Activated CD8-positive, alpha-beta T cell treated with anti-CD3 and anti-CD28 coated beads, Interleukin-2, amount 10 ng/mL, durations not matched to agents 7 days and 5 days (primary cell): ENCODE results near the gene SDC3. TPM values are rescaled to one million over a fixed set of nuclear protein-coding genes. Genes with fewer than 3 reads are reported as not detected.

ENCODE experiments used
- ATAC-seq: fragments of 150-1000 bp; cut with Tn5 transposase; one replicate; pipeline ENCODE4 v1.10.0; 2021; ENCODE audit warnings: moderate library complexity
- CTCF ChIA-PET: fragments of 350-600 bp; sonication (Branson Sonifier 250); formaldehyde crosslinking; loops from one replicate; lab custom pipeline; 2021; ENCODE audit warnings: antibody characterized with exemption; lab: Charles Lee
- POLR2A ChIA-PET: fragments of 350-600 bp; sonication (Branson Sonifier 250); formaldehyde crosslinking; loops from one replicate; lab custom pipeline; 2021; ENCODE audit warnings: antibody characterized with exemption; lab: Charles Lee
- DNase-seq: peaks from one replicate; pipeline ENCODE4 v3.0.0-alpha.2; 2020
- H3K27ac Mint-ChIP-seq: one replicate; pipeline ENCODE4 v1.8.0; 2021; ENCODE audit warnings: mild to moderate bottlenecking, mixed read lengths
- H3K27me3 Mint-ChIP-seq: one replicate; pipeline ENCODE4 v1.8.0; 2021; ENCODE audit warnings: low read depth, mixed read lengths
- H3K36me3 Mint-ChIP-seq: one replicate; pipeline ENCODE4 v1.8.0; 2021; ENCODE audit warnings: low read depth, mixed read lengths
- H3K4me1 Mint-ChIP-seq: one replicate; pipeline ENCODE4 v1.8.0; 2021; ENCODE audit warnings: low read depth, mixed read lengths
- H3K4me3 Mint-ChIP-seq: one replicate; pipeline ENCODE4 v1.8.0; 2021; ENCODE audit warnings: mild to moderate bottlenecking, mixed read lengths
- H3K9me3 Mint-ChIP-seq: one replicate; pipeline ENCODE4 v1.8.0; 2022; ENCODE audit warnings: mixed read lengths; ENCODE audit not compliant: insufficient read depth
- total RNA-seq, 2 experiments: library from RNA; stranded (reverse); gene quantifications; one replicate each; pipeline ENCODE4 v1.2.3, GENCODE V29; 2021

Gene SDC3
- total RNA-seq, 2 experiments from 2014 or later: not detected

DNA sequence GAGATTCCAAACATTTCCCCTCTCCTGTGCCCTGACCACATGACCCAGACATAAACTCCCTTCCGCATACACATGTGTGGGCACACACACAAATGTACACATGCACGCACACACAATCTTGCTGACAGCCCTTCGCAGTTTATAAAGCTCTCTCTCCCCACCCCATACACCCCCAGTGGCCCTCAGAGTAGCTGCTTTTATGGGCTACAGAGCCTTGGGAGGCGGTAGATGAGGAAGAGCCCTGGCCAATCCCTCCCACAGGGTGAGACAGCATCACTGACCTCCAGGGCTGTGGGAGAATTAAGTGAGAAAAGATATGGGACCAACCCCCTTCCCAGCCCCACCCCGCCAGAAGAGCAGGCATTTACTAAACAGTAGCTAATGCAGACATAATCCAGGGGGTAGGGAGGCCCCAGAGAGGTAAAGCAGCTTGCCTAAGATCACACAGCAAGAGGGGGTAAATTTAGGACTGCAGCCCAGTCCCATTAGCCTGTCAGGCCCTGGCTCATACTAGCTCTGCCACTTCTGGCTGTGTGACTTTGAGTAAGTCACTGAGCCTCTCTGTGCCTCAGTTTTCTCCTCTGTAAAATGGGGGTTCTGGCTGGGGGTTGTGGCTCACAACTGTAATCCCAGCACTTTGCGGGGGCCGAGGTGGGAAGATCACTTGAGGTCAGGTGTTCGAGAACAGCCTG, 5.1 kb downstream of the SDC3 start:
- ATAC-seq: no peak
- POLR2A ChIA-PET: interaction anchor here (0.6 kb wide), 1 partner anchor 20 kb away, joined by 3 read pairs; no protein-coding TSS in a partner anchor
- Mint-ChIP-seq H3K36me3 (no peaks in the 10 kb centered on the region), H3K27me3 (peaks cover 31% of the 10 kb centered on the region), H3K27ac (no peak overlapping the region), H3K4me3 (no peak overlapping the region), H3K4me1 (peaks cover 6% of the 10 kb centered on the region), H3K9me3 (no peaks in the 10 kb centered on the region)
- DNase-seq: no peak
- CTCF ChIA-PET: interaction anchor here (1.1 to 2.1 kb wide), 4 partner anchors 25 to 184 kb away, joined by 3 to 11 read pairs (median 4); no protein-coding TSS in a partner anchor

DNA sequence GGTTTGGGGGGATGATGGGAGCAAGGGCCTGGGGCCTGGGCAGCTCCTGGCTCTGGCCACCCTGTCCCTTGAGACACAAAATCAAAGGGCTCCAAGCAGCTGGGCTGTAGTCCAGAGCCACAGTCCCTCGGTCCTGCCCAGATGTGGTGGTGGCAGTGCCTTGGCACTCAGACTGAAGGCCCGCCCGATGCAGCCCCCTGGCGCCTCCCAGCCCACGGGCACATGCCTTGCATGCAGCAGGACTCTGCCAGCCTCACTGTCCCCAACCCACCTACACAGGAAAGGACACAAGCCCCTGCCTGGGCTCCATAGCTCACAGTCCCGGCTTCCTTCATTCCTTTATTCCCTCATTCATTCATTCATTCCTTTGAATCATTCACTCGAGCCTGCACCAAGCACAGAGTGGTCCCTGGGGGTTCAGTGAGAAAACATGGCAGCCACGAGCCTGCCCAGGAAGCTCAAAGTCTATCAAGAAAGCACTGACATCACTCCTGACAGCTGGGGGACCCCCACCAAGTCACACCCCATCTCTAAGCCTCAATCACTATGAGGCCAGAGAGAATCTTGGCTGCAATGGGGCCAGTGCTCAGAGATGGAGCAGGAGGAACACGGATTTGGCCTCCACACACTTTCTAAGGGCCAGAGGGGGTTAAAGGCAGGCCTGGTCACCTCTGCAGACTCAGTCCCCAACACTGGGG, 5.8 kb downstream of the SDC3 start:
- peaks cover 5% of the 10 kb centered on the region for H3K4me1 Mint-ChIP-seq

DNA sequence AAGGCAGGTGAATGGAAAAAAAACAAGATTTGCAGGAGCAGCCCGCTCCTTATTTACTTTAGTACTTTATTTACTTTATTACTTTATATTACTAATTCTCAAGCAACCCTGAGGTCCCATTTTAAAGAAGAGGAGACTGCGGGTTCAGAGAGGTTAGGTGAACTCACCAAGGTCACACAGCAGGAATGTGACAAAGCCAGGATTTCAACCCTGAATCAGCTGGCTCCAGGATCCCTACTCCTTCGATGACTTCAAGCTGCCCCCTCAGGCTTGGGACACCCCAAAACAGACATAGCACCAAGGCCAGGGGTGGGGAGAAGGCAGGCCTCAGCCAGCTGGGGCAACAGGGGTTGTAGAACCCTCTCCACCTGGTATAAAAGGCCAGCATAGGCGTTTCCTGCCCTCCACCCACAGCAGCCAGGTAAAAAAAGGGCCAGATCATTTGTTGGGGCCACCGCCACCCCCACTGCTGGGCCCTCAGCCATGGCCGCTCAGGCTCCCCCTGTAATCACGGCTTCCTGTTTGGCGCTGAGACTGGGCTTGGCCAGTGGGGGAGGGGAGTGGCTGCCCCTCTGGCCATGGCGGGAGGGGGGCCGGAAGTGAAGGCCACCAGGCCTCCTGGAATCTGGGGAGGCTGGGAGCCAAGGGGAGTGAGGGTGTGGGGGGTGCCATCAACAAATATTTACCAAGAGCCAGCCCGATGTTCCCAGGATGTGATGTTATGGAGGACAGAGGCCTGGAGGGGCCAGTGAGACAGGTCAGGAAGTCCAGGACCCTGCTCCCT, 6.6 kb downstream of the SDC3 start:
- H3K4me1 Mint-ChIP-seq: no peaks in the 10 kb centered on the region
- DNase-seq (no peak), ATAC-seq (no peak)
- H3K36me3 Mint-ChIP-seq: no peaks in the 10 kb centered on the region
- CTCF ChIA-PET: interaction anchor here (1.2 kb wide), 1 partner anchor 182 kb away, joined by 3 read pairs; no protein-coding TSS in a partner anchor
- H3K4me3 Mint-ChIP-seq: no peak overlapping the region
- H3K27ac Mint-ChIP-seq: no peak overlapping the region
- POLR2A ChIA-PET: no interaction called here
- H3K9me3 Mint-ChIP-seq: no peaks in the 10 kb centered on the region
- peaks cover 26% of the 10 kb centered on the region for H3K27me3 Mint-ChIP-seq

More for the DNA sequence above, 5.8 kb downstream of the SDC3 start:
- ATAC-seq (no peak), DNase-seq (no peak)
- ChIA-PET POLR2A (no interaction called here), CTCF (interaction anchor here (1.1 to 1.2 kb wide), 2 partner anchors 26 to 183 kb away, joined by 3 read pairs; no protein-coding TSS in a partner anchor)
- no peak overlapping the region for H3K27ac Mint-ChIP-seq
- H3K9me3 Mint-ChIP-seq: no peaks in the 10 kb centered on the region
- peaks cover 32% of the 10 kb centered on the region for H3K27me3 Mint-ChIP-seq
- no peaks in the 10 kb centered on the region for H3K36me3 Mint-ChIP-seq
- no peak overlapping the region for H3K4me3 Mint-ChIP-seq

DNA sequence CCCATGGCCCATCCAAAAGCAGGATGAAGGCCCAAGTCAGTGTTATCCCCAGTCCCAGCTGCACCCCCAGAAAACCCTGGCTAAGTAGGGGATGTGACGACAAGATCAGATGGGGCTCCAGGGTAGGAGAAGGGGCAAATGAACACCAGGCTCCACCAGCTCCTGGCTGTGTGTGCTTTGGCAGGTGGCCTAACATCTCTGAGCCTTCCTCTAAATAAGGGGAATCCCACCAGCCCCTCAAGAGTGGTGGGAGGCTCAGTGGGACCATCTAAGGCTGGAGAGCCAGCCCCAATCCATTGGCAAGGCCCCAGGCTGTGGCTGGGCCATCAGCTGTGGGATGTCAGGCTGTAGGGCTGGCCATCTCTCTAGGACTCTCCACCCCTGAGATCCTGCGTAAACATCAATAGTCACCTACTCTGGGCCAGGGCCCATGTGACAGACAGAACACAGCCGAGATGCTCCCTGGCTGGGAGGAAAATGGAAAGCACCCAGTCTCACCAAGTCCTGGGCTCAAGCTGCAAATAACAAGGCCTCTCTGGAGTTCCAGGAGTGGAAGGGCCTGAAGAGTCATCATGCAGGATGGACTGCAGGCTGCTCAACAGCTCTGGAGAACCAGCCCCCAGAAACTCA, 7.5 kb downstream of the SDC3 start:
- Mint-ChIP-seq H3K27ac (no peak overlapping the region), H3K36me3 (no peaks in the 10 kb centered on the region), H3K9me3 (no peaks in the 10 kb centered on the region), H3K4me3 (no peak overlapping the region), H3K4me1 (no peaks in the 10 kb centered on the region), H3K27me3 (peaks cover 29% of the 10 kb centered on the region)
- ATAC-seq (no peak), DNase-seq (no peak)
- ChIA-PET CTCF (no interaction called here), POLR2A (no interaction called here)

DNA sequence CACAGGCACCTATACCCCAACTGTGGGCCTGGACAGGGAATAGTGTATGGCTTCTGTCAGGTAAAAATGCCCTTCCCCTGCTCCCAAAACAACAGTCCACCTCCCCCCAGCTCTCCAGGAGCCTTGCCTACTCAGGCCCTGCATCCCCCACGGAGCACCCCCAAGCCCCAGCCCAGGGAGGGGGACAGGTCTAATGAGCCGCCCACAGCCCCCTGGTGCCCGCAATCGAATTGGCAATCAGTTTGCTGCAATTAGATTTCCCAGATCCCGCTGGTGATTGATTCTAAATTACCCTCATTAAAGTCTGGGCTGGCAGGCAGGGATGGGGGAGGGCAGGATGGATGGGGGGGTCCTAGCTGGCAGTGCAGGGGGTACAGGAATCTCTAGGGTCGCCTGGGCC, 8.1 kb downstream of the SDC3 start:
- H3K9me3 Mint-ChIP-seq: no peaks in the 10 kb centered on the region
- DNase-seq: no peak
- no peaks in the 10 kb centered on the region for H3K36me3 Mint-ChIP-seq
- H3K27ac Mint-ChIP-seq: no peak overlapping the region
- H3K27me3 Mint-ChIP-seq: peaks cover 26% of the 10 kb centered on the region
- H3K4me3 Mint-ChIP-seq: no peak overlapping the region
- H3K4me1 Mint-ChIP-seq: no peaks in the 10 kb centered on the region
- CTCF ChIA-PET: interaction anchor here (1.3 kb wide), 1 partner anchor 182 kb away, joined by 3 read pairs; no protein-coding TSS in a partner anchor
- ATAC-seq: no peak
- POLR2A ChIA-PET: no interaction called here

DNA sequence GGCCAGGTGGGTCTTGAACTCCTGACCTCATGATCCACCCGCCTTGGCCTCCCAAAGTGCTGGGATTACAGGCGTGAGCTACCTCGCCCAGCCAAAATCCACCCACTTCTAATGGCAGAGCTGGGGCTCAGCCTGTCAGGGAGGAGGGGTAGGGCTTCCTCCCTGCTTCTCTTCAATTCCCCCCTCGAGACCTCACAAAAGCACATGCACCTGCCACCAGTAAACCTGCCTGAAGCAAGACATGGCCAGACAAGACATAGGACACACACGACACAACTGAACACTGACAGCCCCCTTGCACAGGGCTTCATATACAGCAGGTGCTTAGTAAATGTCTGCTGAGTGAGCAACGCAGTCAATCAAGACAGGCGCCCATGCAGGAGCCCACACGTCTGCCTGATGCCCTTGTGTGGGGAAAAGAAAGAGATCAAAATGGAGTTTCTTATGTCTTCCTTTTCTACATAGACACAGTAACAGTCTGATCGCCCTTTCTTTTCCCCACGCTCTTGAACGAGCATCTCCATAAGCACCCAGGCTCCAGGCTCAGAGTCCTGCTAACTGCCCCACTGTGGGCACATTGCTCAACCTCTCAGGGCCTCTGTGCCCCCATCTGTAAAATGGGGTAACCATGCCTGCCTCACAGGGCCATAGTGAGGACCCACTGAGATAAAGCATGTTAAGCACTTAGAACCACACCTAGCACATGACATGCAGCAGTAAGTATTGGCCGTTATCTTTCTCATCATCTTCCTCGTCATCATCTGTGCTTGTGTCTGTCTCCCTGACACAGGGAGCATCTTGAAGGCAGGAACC, 8.8 kb downstream of the SDC3 start:
- H3K4me1 Mint-ChIP-seq: no peaks in the 10 kb centered on the region
- POLR2A ChIA-PET: interaction anchor here (0.7 kb wide), 1 partner anchor 89 kb away, joined by 3 read pairs; no protein-coding TSS in a partner anchor
- DNase-seq (no peak), ATAC-seq (no peak)
- H3K36me3 Mint-ChIP-seq: no peaks in the 10 kb centered on the region
- H3K4me3 Mint-ChIP-seq: no peak overlapping the region
- H3K27ac Mint-ChIP-seq: no peak overlapping the region
- no peaks in the 10 kb centered on the region for H3K9me3 Mint-ChIP-seq
- CTCF ChIA-PET: interaction anchor here (1.3 kb wide), 1 partner anchor 181 kb away, joined by 3 read pairs; no protein-coding TSS in a partner anchor
- H3K27me3 Mint-ChIP-seq: peaks cover 23% of the 10 kb centered on the region

DNA sequence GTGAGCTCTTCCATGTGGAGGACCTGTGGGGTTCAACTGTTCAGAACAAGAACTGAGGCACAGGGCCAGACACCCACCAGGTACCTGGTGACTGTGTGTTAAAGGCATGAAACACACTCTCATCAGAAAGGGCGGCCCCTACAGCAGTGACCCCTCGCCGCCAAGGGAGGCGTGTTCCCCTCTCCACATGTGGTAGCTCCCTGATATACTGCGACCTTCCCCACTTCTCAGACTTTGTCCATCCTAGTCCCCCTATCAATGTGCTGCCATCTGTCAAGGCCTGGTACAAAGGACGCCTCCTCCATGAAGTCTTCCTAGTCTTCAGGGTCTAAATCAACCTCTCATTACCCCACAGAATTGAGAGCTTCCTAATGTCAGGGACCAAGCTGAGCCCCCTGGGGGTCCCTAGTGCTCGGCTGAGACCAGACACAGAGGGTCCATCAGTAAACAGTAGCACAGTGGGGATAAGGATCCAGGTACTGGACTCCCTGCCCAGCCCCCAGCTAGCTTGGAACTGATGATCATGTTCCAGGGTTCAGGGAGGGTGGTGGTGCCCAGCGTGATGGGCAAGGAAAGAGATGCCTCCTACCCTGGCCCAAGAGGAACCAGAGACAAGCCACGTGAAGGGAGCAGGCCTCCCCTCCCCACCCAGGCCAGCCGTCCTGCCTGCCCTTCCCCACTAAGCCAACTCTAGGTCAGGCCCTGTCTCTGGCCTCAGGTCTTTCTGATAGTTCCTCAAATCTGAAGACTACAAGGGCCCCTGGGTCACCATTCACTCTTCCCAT, 10.3 kb downstream of the SDC3 start:
- Mint-ChIP-seq H3K36me3 (no peaks in the 10 kb centered on the region), H3K9me3 (no peaks in the 10 kb centered on the region), H3K27ac (no peak overlapping the region), H3K27me3 (peaks cover 18% of the 10 kb centered on the region), H3K4me1 (no peaks in the 10 kb centered on the region), H3K4me3 (no peak overlapping the region)
- POLR2A ChIA-PET: no interaction called here
- CTCF ChIA-PET: interaction anchor here (1.7 to 2.1 kb wide), 3 partner anchors 13 to 118 kb away, joined by 4 to 7 read pairs (median 6); no protein-coding TSS in a partner anchor
- ATAC-seq: no peak
- DNase-seq: no peak

DNA sequence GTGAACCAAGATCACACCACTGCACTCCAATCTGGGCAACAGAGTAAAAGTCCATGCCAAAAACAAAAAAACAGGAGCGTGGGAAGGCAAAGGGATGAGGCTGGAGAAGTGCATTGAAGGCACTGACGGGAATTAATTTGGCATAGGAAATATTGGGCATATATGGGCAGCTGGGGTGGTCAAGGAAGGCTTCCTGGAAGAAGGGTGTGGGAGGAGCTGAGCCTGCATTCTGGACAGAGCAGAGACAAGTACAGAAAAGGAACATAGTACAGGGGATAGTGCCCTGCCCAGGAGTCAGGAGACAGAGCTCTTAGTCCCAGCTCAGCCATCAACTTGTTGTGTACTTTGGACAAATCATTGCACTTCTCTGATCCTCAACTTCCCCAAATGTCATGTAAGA, 11.7 kb downstream of the SDC3 start:
- no peak overlapping the region for H3K27ac Mint-ChIP-seq
- ChIA-PET POLR2A (no interaction called here), CTCF (interaction anchor here (1.7 to 2.1 kb wide), 3 partner anchors 14 to 117 kb away, joined by 4 to 7 read pairs (median 6); no protein-coding TSS in a partner anchor)
- no peak overlapping the region for H3K4me3 Mint-ChIP-seq
- DNase-seq (no peak), ATAC-seq (no peak)
- H3K27me3 Mint-ChIP-seq: peaks cover 23% of the 10 kb centered on the region
- no peaks in the 10 kb centered on the region for H3K4me1 Mint-ChIP-seq
- no peaks in the 10 kb centered on the region for H3K9me3 Mint-ChIP-seq
- no peaks in the 10 kb centered on the region for H3K36me3 Mint-ChIP-seq

DNA sequence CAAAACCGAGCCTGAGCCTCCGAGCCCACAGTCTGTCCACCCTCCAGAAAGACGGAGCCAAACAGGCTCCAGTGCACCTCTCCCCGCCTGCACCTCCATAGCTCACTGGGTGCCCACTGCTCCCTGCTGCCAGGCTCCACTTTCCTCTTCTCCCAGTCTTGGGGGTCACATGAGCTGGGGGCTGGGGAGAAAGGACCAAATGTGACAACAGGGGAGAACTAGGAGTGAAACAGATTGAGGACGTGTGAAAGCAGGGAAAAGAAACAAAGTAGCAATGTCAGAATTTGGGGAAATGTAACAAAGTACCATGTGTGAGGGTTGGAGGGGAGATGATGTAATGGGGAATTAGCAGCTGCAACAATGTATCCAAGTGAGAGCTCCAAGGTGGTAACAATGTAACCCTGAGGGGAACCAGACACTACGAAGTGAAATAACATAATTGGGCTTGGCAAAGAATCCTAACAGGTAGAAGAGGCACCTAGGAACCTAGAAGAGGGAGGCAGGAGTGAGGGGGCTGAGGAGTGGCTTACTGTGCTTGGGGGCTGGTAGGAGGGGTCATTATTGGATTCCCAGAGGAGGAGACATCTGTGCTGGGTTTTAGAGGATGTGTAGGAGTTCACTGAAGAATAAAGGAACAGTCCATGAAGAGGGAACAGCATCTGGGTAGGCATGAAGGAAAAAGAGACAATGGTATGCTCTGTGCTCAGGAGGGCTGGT, 12.5 kb downstream of the SDC3 start:
- ChIA-PET POLR2A (no interaction called here), CTCF (interaction anchor here (2.0 kb wide), 1 partner anchor 94 kb away, joined by 7 read pairs; no protein-coding TSS in a partner anchor)
- Mint-ChIP-seq H3K9me3 (no peaks in the 10 kb centered on the region), H3K27me3 (peaks cover 24% of the 10 kb centered on the region), H3K4me1 (no peaks in the 10 kb centered on the region), H3K27ac (no peak overlapping the region), H3K4me3 (no peak overlapping the region), H3K36me3 (no peaks in the 10 kb centered on the region)
- DNase-seq (no peak), ATAC-seq (no peak)
